T1000 (cell line): ENCODE data around the gene TTYH2.

Experiments used
- DNase-seq: peaks from one replicate; lab custom pipeline; 2025; ENCODE audit warnings: mixed read lengths; lab: John Stamatoyannopoulos, UW

TTYH2 gene

DNA sequence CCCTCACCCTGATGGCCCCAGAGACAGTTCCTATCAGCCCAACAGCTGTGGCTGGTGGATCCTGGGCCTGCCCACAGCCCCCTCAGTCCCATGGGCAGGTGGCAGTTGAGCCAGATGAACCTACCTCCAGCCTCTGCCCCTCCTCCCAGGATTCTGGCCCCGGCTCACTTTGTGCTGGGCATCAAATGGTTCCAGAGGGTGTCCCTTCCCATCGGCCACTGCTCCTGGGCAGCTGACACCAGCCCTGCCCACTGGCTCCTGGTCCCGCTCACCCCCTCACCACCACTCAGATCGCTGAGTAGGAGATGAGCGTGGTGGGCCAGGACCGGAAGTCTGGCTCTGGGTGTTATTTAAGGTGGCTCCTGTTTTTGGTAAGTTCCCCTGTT, 2.0 kb downstream of the TTYH2 start:
- DNase-seq, result no peak

DNA sequence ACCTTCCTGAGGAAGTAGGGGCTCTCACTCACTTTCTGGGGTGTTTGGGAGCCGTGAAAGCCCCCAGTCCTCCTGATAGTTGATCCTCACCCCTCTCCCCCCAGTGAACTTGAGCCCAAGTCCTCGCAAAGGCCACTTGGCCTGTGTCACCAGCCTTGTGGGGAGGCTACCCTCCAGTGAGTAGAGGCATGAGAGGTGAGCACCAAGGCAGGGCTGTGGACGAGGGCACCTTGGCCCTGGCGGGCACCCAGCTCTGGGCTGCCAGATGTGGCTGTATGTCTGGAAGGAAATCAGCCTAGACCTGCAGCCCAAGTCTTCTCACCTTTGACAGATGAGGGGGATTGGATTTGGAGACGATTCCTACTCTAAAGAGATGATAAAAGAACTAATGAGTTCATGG, 3.1 kb downstream of the TTYH2 start:
- DNase-seq, result no peak

DNA sequence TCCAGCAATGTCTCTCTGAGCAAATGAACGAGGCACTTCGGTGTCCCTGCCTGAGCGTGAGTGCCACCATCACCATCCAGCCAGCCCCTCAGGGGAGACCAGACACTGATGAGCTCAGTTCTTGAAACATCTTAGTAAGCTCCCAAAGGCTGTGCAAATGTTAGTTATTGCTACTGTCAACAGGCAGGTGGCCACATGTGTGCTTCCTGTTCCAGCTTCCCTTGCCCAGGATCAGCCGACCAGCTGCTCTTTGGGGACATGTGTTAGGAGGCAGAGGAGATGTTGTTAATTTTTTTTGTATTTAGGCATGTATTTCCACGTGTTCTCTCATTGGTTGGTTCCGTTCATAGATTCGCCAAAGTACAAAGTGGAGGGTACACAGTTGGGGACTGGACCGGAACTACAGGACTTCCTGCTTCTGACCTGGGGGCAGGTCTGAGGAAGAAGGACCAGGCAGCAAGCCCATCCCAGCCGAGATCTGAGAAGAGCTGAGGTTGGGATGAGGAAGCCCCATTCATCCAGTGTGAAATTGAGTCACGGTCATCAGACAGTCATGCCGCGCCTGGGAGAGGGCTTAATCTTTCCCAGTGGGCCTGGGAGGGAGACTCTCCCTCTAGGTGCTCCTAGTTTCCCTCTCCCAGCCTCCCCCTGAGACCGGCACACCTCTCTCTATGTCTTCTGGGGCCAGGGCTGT, 3.8 kb downstream of the TTYH2 start:
- no peak for DNase-seq

DNA sequence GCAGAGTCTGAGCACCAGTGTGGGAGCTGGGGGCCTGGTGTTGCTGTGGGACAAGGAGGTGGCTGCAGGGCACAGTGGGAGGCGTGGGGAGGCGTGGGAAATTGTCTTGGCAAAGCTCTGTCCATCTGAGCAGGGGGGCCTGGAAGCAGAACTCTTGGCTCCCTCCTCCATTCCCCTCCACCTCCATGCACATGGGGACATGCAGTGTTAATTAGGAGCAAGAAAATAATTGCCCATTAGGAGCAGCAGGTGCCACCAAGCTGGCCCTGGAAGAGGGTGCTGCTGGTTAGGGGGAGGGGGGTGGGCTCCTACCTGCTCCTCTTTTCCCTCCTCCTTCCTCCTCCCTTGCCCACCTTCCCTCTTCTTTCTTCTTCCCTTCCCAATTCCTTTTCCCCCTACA, 4.5 kb downstream of the TTYH2 start:
- no peak for DNase-seq

DNA sequence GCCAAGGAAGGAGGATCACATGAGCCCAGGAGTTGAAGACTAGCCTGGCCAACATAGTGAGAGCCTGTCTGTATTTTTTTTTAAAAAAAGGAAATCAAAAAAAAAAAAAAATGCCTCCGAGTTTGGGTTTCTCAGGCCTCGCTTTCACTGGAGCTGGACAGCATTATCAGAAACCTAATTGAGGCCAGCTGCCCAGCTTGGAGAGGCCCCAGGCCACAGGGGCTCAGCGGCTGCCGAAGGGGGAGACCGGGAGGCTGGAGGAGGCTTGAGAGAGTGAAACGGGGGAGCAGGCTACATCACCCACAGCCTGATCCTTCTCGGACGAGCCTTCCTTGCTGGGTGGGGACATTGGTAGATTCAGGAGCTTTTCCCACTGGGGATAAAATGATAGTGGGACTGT, 5.1 kb downstream of the TTYH2 start:
- DNase-seq, result no peak

DNA sequence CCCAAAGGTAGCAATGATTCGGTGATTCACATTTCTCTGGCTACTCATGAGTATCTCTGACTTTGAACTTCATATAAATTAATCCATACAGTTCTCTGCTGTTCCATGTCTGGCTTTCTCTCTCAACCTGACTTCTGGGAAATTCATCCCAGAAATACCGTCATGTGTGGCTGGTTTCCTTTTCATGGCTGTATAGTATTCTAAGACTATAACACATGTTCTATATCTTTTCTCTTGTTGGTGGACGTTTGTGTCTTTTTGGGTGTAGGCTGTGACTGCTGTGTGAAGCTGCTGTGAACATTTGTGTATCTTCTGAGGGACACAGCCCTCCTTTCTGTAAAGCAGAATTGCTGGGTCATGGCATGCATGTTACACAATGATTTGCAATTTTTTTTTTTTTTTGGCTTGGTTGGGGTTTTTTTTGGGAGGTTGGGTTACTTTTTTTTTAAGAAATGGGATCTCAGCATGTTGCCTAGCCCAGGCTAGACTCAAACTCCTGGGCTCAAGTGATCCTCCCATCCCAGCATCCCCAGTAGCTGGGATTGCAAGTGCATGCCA, 6.3 kb downstream of the TTYH2 start:
- no peak for DNase-seq

DNA sequence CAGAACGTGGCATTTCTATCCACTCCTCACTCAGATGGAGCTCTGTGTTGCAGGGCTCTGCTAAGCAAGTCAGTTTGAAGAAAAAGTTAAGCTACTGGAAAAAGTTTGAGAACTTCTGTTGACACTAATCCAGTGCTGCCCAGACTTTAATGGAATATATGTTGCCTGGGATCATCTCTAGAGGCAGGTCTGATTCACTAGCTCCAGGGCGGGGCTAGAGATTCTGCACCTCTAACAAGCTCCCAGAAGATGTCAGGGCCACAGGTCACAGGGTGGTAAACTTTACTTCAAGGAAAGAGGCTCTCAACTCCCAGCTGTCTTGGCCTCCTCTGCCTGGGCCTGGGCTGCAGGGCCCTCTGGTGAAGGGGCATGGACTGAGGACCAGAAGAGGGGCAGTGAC, 6.8 kb downstream of the TTYH2 start:
- DNase-seq, result no peak

DNA sequence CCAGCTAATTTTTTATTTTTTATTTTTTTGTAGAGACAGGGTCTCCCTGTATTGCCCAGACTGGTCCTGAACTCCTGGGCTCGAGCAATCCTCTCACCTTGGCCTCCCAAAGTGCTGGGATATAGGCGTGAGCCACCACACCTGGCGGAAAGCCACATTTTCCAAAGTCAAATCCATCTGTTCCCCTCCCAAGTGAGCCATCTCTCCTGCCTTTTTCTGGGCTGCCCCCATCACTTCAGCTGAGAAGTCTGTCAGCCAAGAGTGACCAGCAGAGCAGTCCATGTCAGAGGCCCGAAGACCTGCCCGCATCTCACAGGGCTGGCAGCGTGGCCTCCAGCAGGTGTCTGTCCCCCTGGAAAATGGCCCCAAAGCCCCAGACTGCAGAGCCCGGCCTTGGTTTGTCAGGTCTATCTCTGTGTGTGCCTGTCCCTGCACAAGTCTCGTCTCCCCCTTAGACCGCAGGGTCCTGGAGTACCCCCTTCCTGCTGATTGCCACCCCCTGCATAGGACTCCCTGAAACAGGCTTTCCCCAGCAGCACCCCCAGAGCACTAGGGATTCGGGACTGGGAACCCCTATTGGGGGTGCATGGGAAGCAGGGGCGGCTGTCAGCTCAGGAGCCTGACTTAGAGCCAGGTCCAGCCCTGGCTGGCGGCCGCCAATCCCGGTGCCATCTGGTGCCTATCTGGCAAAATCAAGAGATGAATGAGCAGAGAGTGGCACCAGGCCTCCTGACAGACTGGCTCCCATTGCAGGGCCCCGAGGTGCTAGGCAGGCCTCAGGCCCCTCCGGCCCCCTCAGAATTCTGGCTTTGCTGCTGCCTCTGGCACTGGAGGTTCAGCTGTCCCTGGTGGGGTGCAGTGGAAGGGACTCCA, 7.8 kb downstream of the TTYH2 start:
- no peak for DNase-seq

DNA sequence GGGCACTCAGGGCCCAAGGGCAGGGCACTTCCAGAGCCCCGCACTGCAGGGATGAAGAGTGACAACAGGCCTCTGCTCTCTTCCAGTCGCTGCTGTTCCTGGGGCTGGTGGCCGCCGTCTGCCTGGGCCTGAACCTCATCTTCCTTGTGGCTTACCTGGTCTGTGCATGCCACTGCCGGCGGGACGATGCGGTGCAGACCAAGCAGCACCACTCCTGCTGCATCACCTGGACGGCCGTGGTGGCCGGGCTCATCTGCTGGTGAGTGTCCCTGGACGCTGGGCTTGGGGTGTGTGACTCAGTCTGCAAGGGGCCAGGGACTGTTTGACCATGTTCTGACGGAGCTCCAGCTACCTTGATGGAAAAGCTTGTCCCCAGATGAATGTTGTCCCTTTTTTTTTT, 9.0 kb downstream of the TTYH2 start:
- no peak for DNase-seq

DNA sequence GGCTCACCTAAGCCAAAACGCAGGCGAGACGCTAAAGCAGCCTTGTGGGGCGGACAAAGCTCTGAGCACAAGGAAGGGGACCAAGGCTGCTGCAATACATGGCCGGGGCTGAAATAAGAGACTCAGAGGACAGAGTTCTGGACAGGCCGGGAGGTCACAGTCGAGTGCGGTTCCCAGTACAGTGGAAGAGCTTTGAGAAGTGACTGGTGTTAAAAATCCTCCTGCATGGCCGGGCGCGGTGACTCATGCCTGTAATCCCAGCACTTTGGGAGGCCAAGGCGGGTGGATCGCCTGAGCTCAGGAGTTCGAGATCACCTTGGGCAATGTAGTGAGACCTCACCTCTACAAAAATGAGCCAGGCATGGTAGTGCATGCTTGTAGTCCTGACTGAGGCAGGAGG, 10.5 kb downstream of the TTYH2 start:
- no peak for DNase-seq

DNA sequence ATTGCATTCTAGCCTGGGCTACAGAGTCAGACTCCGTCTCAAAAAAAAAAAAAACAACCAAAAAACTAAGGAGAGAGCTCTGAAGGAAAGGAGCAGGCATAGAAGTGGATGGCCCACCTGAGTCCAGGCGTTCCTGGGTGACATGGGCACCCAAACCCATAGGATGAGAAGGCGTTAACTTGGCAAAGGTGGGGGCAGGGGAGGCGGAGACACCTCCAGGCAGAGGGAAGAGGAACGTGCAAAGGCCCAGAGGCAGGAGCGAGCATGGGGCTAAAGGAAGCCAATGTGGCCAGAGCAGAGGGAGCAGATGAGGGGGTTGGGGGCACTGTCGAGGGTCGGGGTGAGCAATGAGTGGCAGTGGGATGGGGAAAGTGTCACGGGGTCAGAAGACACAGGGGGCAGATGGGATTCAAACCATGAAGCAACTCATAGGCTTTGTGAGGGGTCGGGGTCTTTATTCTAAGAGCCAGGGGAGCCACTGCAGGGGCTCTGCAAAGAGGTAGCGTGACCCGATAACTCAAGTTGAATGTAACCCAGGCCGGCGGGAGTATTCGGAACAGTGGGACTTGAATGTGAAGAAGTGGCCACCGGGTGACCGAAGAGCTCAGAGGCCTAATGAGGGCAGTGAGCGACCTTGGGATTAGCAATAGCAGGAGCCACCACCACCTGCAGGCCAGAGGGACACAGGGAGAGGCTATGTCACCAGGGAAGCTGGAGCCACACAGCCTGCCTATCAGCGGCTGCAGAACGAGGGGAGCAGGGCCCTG, 11.8 kb downstream of the TTYH2 start:
- no peak for DNase-seq

DNA sequence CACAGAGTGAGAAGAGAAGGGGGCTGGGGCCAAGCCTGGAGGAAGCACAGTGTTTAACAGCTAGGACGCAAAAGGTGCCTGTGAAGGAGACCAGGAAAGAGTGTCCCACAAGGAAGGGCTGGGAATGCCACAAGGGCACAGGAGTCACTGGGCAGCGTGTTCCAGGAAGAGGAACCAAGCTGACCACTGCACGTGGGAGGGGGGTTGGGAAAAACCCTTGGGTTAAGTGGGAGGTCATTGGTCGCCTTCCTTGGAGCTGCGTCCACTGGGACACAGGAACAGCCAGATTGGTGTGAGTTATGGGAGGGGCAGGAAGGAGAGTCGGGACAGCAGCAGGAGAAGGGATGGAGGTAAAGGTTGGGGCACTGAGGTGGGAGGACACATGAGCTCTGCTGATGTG, 12.9 kb downstream of the TTYH2 start:
- DNase-seq, result no peak

DNA sequence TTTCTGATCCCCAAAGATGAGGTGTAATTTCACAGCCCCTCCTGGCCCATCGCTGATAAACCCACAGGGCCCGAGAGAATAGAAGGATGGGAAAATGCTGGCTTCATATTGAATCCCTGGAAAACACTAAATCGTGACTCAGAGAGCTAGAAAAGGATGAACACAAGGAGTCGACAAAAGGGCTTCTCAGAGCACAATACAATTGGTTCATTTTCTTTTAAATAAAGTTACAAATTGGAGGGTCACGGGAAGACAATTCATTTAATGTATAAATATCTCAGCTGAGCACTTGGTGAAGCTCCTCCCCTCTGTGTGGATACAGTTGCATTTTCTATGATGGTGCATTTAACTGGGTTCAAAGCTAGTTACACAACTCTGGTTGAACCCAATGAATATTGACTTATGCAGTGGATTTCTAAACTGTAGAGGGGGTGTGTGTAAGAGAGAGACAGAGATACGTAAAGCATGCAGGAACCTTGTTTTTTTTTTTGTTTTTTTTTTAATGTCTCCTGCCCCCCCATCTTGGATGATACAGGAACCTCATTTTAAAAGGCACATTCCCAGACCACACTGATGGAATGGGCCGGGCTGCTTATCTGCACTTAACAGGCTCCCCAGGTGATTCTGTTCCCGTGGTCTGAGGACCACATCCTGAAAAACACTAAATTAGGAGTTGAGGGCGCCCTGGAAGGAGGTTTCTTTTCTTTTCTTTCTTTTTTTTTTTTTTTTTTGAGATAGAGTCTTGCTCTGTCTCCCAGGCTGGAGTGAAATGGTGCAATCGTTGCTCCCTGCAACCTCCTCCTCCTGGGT, 14.1 kb downstream of the TTYH2 start:
- no peak for DNase-seq

DNA sequence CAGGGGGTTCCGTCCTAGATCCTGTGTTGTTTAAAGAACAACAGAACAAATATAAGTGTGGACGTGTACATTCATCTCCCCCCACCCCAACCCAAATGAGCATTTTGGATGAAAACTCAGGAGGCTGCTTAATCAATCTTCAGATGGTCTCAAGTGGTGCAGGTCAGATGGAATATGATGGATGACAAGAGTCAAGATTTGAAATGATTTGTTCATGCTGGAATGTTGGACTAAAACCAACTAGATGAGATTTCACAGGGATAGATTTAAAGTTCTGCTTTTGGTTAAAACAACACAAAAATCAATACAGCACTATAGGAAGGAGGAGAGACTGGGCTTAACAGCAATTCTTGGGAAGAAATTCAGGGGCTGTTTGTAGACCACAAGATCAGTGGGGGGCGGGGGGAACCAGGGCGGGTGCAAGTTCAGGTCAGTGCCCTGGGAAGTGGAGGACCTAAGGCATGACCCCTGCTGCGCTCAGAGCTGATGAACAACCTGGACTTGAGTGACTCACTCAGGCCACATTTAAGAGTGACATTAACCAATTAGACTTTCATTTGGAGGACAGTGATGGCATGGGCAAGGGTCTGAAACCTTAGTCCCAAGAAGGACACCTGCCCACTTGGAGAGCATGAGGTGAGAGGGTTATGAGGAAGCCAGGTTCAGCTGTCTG, 15.1 kb downstream of the TTYH2 start:
- no peak for DNase-seq

DNA sequence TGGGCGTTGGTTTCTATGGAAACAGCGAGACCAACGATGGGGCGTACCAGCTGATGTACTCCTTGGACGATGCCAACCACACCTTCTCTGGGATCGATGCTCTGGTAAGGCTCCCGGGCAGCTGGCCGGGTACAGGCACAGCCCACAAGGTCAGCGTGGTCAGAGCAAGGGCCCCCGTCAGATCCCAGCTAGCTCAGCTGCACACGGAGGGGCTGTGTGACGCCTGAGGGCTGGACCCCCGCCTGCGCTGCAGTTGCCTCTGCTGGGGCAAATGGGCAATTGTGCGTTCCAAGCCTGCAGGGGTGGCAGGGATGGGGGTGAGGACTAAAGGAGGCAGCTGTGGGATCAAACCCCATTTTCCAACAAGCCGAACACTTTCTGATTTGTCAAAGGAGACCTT, 17.5 kb downstream of the TTYH2 start:
- DNase-seq, result no peak

DNA sequence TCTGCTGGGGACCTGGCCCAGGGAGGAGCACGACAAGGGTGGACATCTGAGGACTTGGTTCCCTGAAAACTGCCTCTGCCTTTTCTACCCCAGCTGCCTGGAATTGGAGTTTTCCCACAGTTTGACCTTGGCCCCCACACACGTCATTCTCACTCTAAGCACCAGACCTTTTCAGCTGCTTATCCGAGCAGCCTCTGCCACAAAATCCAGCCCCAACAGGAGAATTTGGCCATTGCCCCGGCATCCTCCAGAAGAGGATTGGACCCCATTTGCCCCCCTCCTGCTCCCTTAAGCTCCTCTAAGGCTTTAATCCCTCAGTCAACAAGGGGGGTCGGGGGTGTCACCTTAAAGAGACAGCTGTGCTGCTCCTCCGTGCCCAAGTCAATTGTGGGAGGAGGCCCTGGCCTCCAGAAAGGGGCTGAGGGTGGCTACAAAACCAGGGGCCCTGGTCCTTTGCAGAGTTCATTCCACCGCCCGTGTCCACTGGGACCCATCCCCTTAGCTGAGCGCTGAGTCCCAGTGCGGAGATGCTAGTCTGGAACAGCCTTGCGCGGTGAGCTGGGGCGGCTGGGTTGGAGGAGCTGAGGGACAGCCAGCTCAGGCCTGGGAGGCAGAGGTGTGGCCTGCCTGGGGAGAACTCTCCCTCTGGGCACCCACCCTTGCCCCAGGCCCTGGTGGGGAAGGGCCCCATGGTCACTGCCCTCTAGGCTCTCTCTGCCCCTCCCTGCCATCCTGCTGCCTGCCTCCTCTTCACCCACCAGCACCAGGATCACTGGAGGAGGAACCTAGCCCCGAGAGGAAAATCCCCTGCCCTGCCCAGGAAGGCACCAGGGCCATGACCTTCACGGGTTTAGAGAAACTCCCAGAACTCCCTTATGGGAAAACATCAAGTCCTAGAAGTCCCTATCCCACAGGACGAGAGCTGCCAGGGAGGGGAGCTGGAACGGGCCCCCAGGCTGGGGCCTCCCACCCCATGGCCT, 18.8 kb downstream of the TTYH2 start:
- DNase-seq, result no peak

DNA sequence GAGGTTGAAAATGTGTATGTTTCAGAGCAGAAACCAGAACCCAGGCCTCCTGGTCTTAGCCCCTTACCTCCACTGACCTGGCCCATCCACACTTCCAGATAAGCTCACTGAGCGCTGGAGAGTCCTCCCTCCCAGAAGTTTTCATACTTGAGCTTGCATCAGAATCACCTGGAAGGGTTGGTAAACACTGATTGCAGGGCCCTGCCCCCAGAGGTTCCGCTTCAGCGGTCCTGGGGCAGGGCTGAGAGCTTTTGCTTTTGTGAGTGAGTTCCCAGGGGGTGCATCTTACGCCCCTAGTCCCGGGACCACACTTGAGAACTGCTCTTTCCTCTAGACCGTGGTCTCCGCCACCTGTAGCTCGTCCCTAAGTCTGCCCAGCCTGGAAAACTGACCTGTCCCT, 20.6 kb downstream of the TTYH2 start:
- DNase-seq, result no peak

DNA sequence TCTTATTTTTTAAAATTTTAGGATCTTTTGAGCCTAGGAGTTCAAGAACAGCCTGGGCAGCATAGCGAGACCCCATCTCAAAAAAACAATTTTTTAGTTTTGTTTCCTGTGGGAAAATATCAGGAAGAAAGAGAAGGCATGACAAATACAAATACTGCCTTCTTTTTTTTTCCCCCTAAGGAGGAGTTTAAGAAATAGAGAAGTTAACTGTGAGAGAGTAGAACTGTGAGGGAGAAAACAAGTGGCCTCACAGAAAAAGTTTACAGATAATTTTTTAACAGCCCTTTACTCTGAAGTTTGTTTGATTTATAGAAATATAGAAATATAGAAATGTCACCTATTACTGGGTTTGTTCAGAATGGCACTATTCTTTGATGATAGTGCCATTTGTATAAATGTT, 21.1 kb downstream of the TTYH2 start:
- no peak for DNase-seq

DNA sequence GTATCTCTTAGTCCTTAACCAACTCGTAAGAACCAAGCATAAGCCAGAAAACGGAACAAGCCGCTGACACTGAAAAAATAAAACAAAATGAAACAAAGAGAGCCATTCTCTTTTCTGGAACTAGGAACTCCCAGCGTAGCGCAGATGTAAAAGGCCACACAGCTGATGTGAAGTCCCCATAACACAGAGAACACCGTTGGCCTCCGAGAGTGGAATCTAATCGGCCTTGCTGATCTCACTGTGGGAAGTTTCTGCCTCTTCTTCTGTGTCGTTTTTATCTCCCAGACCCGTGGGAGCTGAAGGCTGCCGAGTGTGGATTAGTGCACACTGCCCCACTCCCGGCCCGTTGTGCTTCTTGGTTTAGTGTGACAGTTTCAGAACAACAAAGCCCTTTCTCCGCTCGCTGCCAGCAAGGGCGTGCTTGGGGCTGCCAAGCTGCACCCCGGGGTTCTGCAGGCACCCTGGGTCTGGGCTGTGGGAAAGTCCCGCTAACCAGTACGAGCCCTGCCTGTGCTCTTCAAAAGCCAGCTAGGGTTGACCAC, 21.7 kb downstream of the TTYH2 start:
- no peak for DNase-seq

DNA sequence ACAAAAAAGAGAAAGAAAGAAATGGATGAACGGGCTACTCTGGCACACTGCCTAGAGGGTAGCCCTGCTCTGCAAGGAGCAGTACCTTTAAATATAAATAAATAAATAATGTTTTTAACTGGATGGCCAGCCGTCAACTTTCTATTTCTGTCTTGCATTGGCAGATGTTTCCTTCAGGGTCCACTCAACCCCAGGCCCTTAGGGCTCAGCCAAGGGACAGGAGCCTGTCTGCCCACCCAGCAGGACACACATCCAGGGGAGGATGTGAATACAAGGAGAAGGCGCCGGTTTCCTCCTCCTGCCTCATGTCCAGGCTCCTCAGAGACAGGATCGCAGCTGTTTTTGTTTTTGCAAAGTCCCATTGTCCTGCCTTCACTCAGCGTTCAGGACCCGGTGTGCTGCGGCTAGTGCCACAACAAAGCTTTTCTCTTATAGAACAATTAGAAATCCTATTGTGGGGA, 22.6 kb downstream of the TTYH2 start:
- no peak for DNase-seq
